Stimulated activated effector memory CD8-positive, alpha-beta T cell treated with anti-CD3 and anti-CD28 coated beads, Interleukin-12 subunit alpha, Interleukin-12 subunit beta, amount 100 ng/mL, for 72 hours (primary cell): ENCODE results near the gene ST6GAL1.
"Not testable (repeated sequence)": the region's sequence is repeated elsewhere in the genome, so short reads cannot be mapped to it uniquely, and the experiment has no call there.

Source experiments
- ATAC-seq: fragments of 150-1000 bp; cut with Tn5 transposase; 2 replicates; pipeline ENCODE4 v1.10.0; 2021
- DNase-seq, 2 donors: peaks; one replicate each; pipeline ENCODE4 v3.0.0; 2021 to 2022; ENCODE audit warnings: low spot score in 2 of 2
- H3K27ac Mint-ChIP-seq: one replicate; pipeline ENCODE4 v1.8.0; 2022; ENCODE audit warnings: mild to moderate bottlenecking, mixed read lengths
- H3K36me3 Mint-ChIP-seq: one replicate; pipeline ENCODE4 v1.8.0; 2022; ENCODE audit warnings: mild to moderate bottlenecking, mixed read lengths
- H3K4me1 Mint-ChIP-seq: one replicate; pipeline ENCODE4 v1.8.0; 2022; ENCODE audit warnings: mixed read lengths
- H3K4me3 Mint-ChIP-seq: one replicate; pipeline ENCODE4 v1.8.0; 2022; ENCODE audit warnings: mild to moderate bottlenecking, mixed read lengths
- H3K9me3 Mint-ChIP-seq: one replicate; pipeline ENCODE4 v1.8.0; 2022; ENCODE audit warnings: mixed read lengths

ST6GAL1 gene

GRCh38 chr3:186966406-186966805, 36.1 kb downstream of the ST6GAL1 start:
- Mint-ChIP-seq H3K27ac (peak overlapping the region; percentile 91), H3K9me3 (no peaks in the 10 kb centered on the region), H3K4me1 (peaks cover 54% of the 10 kb centered on the region), H3K4me3 (no peak overlapping the region), H3K36me3 (peaks cover 71% of the 10 kb centered on the region)
- no peak for DNase-seq
- ATAC-seq = no peak

GRCh38 chr3:186967236-186967635, 36.9 kb downstream of the ST6GAL1 start:
- H3K27ac Mint-ChIP-seq = peak overlapping the region; percentile 91
- not testable (repeated sequence) for DNase-seq, H3K9me3 Mint-ChIP-seq, H3K4me3 Mint-ChIP-seq, ATAC-seq
- H3K4me1 Mint-ChIP-seq = peaks cover 50% of the 10 kb centered on the region
- peaks cover 79% of the 10 kb centered on the region for H3K36me3 Mint-ChIP-seq

- peak overlapping the region; percentile 91 for H3K27ac Mint-ChIP-seq
- no peaks in the 10 kb centered on the region for H3K9me3 Mint-ChIP-seq
- ATAC-seq = no peak
- peaks cover 52% of the 10 kb centered on the region for H3K4me1 Mint-ChIP-seq
- DNase-seq = no peak
- no peak overlapping the region for H3K4me3 Mint-ChIP-seq
- peaks cover 84% of the 10 kb centered on the region for H3K36me3 Mint-ChIP-seq
These were observed 37.4 kb downstream of the ST6GAL1 start for GRCh38 chr3:186967686-186968085.

- H3K9me3 Mint-ChIP-seq = no peaks in the 10 kb centered on the region
- peaks cover 67% of the 10 kb centered on the region for H3K4me1 Mint-ChIP-seq
- H3K4me3 Mint-ChIP-seq = no peak overlapping the region
- DNase-seq (no peak), ATAC-seq (no peak)
- H3K36me3 Mint-ChIP-seq = peaks cover 88% of the 10 kb centered on the region
- H3K27ac Mint-ChIP-seq = peak overlapping the region; percentile 43
These were observed 39.3 kb downstream of the ST6GAL1 start for GRCh38 chr3:186969607-186970006.

GRCh38 chr3:186971106-186971505, 40.8 kb downstream of the ST6GAL1 start:
- not testable (repeated sequence) for DNase-seq, H3K4me3 Mint-ChIP-seq, ATAC-seq, H3K9me3 Mint-ChIP-seq
- peak overlapping the region; percentile 49 for H3K27ac Mint-ChIP-seq
- H3K4me1 Mint-ChIP-seq = peaks cover 67% of the 10 kb centered on the region
- H3K36me3 Mint-ChIP-seq = peaks cover 86% of the 10 kb centered on the region

GRCh38 chr3:186971578-186971977, 41.3 kb downstream of the ST6GAL1 start:
- H3K36me3 Mint-ChIP-seq = peaks cover 86% of the 10 kb centered on the region
- peaks cover 66% of the 10 kb centered on the region for H3K4me1 Mint-ChIP-seq

GRCh38 chr3:186973702-186974101, 43.4 kb downstream of the ST6GAL1 start:
- peak overlapping the region; percentile 48 for H3K27ac Mint-ChIP-seq
- ATAC-seq (no peak), DNase-seq (no peak)
- H3K4me3 Mint-ChIP-seq = no peak overlapping the region
- no peaks in the 10 kb centered on the region for H3K9me3 Mint-ChIP-seq
- H3K4me1 Mint-ChIP-seq = peaks cover 57% of the 10 kb centered on the region
- H3K36me3 Mint-ChIP-seq = peaks cover 87% of the 10 kb centered on the region

More at GRCh38 chr3:186971578-186971977, 41.3 kb downstream of the ST6GAL1 start:
- ATAC-seq = no peak
- H3K9me3 Mint-ChIP-seq = no peaks in the 10 kb centered on the region
- DNase-seq = no peak
- H3K4me3 Mint-ChIP-seq = no peak overlapping the region
- peak overlapping the region; percentile 49 for H3K27ac Mint-ChIP-seq

- H3K27ac Mint-ChIP-seq = peak overlapping the region; percentile 89
- ATAC-seq = no peak
- no peaks in the 10 kb centered on the region for H3K9me3 Mint-ChIP-seq
- no peak overlapping the region for H3K4me3 Mint-ChIP-seq
- H3K4me1 Mint-ChIP-seq = peaks cover 54% of the 10 kb centered on the region
- H3K36me3 Mint-ChIP-seq = peaks cover 84% of the 10 kb centered on the region
- DNase-seq = no peak
These were observed 44.5 kb downstream of the ST6GAL1 start for GRCh38 chr3:186974824-186975313.

GRCh38 chr3:186975726-186976125, 45.4 kb downstream of the ST6GAL1 start:
- peak overlapping the region; percentile 89 for H3K27ac Mint-ChIP-seq
- ATAC-seq (no peak), DNase-seq (no peak)
- no peak overlapping the region for H3K4me3 Mint-ChIP-seq
- H3K36me3 Mint-ChIP-seq = peaks cover 84% of the 10 kb centered on the region
- H3K4me1 Mint-ChIP-seq = peaks cover 57% of the 10 kb centered on the region
- no peaks in the 10 kb centered on the region for H3K9me3 Mint-ChIP-seq

- peak overlapping the region; percentile 89 for H3K27ac Mint-ChIP-seq
- no peak overlapping the region for H3K4me3 Mint-ChIP-seq
- ATAC-seq = no peak
- no peak for DNase-seq
- peaks cover 77% of the 10 kb centered on the region for H3K36me3 Mint-ChIP-seq
- H3K9me3 Mint-ChIP-seq = no peaks in the 10 kb centered on the region
- peaks cover 55% of the 10 kb centered on the region for H3K4me1 Mint-ChIP-seq
These were observed 46.8 kb downstream of the ST6GAL1 start for GRCh38 chr3:186976837-186977750.

GRCh38 chr3:186978712-186979111, 48.4 kb downstream of the ST6GAL1 start:
- Mint-ChIP-seq H3K9me3 (no peaks in the 10 kb centered on the region), H3K4me3 (no peak overlapping the region), H3K36me3 (peaks cover 73% of the 10 kb centered on the region), H3K4me1 (peaks cover 53% of the 10 kb centered on the region), H3K27ac (peak overlapping the region; percentile 69)
- ATAC-seq (no peak), DNase-seq (no peak)

GRCh38 chr3:186979852-186980251, 49.5 kb downstream of the ST6GAL1 start:
- Mint-ChIP-seq H3K4me1 (peaks cover 52% of the 10 kb centered on the region), H3K4me3 (no peak overlapping the region), H3K36me3 (peaks cover 74% of the 10 kb centered on the region), H3K27ac (no peak overlapping the region), H3K9me3 (no peaks in the 10 kb centered on the region)
- DNase-seq = no peak
- ATAC-seq = no peak

GRCh38 chr3:186980989-186981388, 50.7 kb downstream of the ST6GAL1 start:
- ATAC-seq = no peak

GRCh38 chr3:186983659-186984058, 53.3 kb downstream of the ST6GAL1 start:
- DNase-seq (no peak), ATAC-seq (no peak)
- no peaks in the 10 kb centered on the region for H3K9me3 Mint-ChIP-seq
- peak overlapping the region; percentile 39 for H3K27ac Mint-ChIP-seq
- H3K36me3 Mint-ChIP-seq = peaks cover 73% of the 10 kb centered on the region
- no peak overlapping the region for H3K4me3 Mint-ChIP-seq
- H3K4me1 Mint-ChIP-seq = peaks cover 49% of the 10 kb centered on the region

More at GRCh38 chr3:186980989-186981388, 50.7 kb downstream of the ST6GAL1 start:
- DNase-seq = no peak
- Mint-ChIP-seq H3K27ac (peak overlapping the region; percentile 17), H3K4me3 (no peak overlapping the region), H3K9me3 (no peaks in the 10 kb centered on the region), H3K36me3 (peaks cover 75% of the 10 kb centered on the region), H3K4me1 (peaks cover 41% of the 10 kb centered on the region)

- Mint-ChIP-seq H3K27ac (peak overlapping the region; percentile 39), H3K4me1 (peaks cover 49% of the 10 kb centered on the region), H3K9me3 (no peaks in the 10 kb centered on the region), H3K36me3 (peaks cover 72% of the 10 kb centered on the region), H3K4me3 (no peak overlapping the region)
- ATAC-seq (no peak), DNase-seq (no peak)
These were observed 53.7 kb downstream of the ST6GAL1 start for GRCh38 chr3:186984064-186984463.
